Prostate gland (tissue), 2 donors: ENCODE data around the gene APC. TPM values are rescaled to one million over a fixed set of nuclear protein-coding genes. Genes with fewer than 3 reads are reported as not detected.

Experiments used
- DNase-seq: peaks from one replicate; pipeline ENCODE4 v3.0.0-alpha.2; 2019; ENCODE audit warnings: low spot score
- H3K27ac ChIP-seq, 2 donors: fragments of 200-600 bp; sonication (generic); 2 replicates each; pipeline ENCODE4 v1.5.1; 2017 to 2019
- H3K27me3 ChIP-seq: fragments of 200-600 bp; sonication (generic); replicated peaks from 2 replicates; pipeline ENCODE4 v1.5.1; 2019; ENCODE audit not compliant: insufficient read depth
- H3K36me3 ChIP-seq, 2 donors: fragments of 200-600 bp; sonication (generic); 1 replicate in 1 of 2; 2 replicates in 1 of 2; pipeline versions ENCODE4 v1.5.1 to v1.8.1; 2017 to 2019
- H3K4me1 ChIP-seq: fragments of 200-600 bp; sonication (generic); replicated peaks from 2 replicates; pipeline ENCODE4 v1.5.1; 2019
- H3K4me3 ChIP-seq, 2 donors: fragments of 200-600 bp; sonication (generic); 2 replicates each; pipeline ENCODE4 v1.5.1; 2017 to 2019
- H3K9me3 ChIP-seq: fragments of 200-600 bp; sonication (generic); 2 replicates; pipeline ENCODE4 v1.5.1; 2017
- POLR2A ChIP-seq: fragments of 450-650 bp; IDR thresholded peaks from one replicate; pipeline ENCODE4 v1.6.1; 2016; ENCODE audit warnings: antibody characterized with exemption, mild to moderate bottlenecking
- POLR2AphosphoS5 ChIP-seq: sonication (generic); formaldehyde crosslinking; IDR thresholded peaks from one replicate; pipeline ENCODE4 v1.6.1; 2017; ENCODE audit warnings: antibody characterized with exemption
- WGBS: methylation state at CpG from one replicate; pipeline ENCODE4 v1.1.5; 2018; 5-methylcytosine and 5-hydroxymethylcytosine counted together
- intact Hi-C: fragments of 100-400 bp; cut with DNase I; formaldehyde crosslinking; loops from one replicate; pipeline ENCODE4 v1.14.2; 2022
- total RNA-seq, 2 donors: library from RNA; depleted of rRNA; stranded (reverse); fragments of >200 nt; gene quantifications; one replicate each; pipeline ENCODE4 v1.1.0, GENCODE V29; 2016
- TF ChIP-seq, protein P1 (sequence below), 4 experiments: fragments of 200-600 bp in 2 of 4; fragments of 450-650 bp in 2 of 4; sonication (generic) in 2 of 4; IDR thresholded peaks; 1 replicate in 3 of 4; 2 replicates in 1 of 4; pipeline ENCODE4 v1.5.1; 2016 to 2019; ENCODE audit warnings: antibody characterized with exemption in 4 of 4, mild to moderate bottlenecking in 2 of 4, moderate library complexity in 2 of 4

The APC gene
- total RNA-seq, 2 donors from 2014 or later, result 37.6 to 84.1 TPM

DNA sequence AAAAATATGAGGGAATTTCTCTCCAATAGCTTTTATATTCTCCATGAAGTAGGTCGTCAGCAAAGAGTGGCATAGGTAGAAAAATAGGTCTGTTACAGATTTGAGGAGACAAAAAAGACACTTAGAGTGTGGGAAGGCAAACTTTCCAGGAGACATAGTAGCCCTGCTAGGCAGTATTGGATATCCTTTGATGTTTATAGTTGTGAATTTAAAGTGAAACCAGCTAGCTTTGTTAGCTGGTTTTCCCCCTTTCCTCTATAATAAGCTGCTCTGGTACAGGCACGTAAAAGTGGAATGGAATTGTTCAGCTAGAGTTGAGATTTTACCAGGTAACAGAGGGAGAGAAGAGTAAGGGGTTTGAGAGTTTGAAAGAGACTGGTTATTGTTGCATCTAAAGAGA lies 17.1 kb upstream of the APC start:
- H3K36me3 ChIP-seq, result no peaks in the 10 kb centered on the region
- no peak overlapping the region for H3K27ac ChIP-seq
- TF ChIP-seq POLR2AphosphoS5, result no peak
- TF ChIP-seq POLR2A, result no peak
- TF ChIP-seq, protein P1, sequence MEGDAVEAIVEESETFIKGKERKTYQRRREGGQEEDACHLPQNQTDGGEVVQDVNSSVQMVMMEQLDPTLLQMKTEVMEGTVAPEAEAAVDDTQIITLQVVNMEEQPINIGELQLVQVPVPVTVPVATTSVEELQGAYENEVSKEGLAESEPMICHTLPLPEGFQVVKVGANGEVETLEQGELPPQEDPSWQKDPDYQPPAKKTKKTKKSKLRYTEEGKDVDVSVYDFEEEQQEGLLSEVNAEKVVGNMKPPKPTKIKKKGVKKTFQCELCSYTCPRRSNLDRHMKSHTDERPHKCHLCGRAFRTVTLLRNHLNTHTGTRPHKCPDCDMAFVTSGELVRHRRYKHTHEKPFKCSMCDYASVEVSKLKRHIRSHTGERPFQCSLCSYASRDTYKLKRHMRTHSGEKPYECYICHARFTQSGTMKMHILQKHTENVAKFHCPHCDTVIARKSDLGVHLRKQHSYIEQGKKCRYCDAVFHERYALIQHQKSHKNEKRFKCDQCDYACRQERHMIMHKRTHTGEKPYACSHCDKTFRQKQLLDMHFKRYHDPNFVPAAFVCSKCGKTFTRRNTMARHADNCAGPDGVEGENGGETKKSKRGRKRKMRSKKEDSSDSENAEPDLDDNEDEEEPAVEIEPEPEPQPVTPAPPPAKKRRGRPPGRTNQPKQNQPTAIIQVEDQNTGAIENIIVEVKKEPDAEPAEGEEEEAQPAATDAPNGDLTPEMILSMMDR (IDR thresholded peaks at IDR 0.05), result no peak
- H3K4me1 ChIP-seq, result no peaks in the 10 kb centered on the region
- 84% methylated on average over 2 of the region's 2 CpGs for WGBS
- H3K4me3 ChIP-seq, result no peak overlapping the region
- intact Hi-C loops, result no loop called here
- no peaks in the 10 kb centered on the region for H3K27me3 ChIP-seq
- no peaks in the 10 kb centered on the region for H3K9me3 ChIP-seq
- no peak for DNase-seq

DNA sequence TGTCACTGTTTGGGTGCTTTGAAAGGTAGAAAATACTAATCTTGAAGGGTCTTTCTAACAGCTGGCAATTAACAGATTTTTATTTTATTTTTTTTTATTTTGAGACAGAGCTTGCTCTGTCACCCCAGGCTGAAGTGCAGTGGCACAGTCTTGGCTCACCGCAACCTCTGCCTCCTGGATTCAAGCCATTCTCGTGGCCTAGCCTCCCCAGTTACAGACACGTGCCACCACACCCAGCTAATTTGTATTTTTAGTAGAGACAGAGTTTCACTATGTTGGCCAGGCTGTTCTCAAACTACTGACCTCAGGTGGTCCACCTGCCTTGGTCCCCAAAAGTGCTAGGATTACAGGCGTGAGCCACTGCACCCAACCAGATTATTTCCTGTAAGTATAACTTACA lies 12.8 kb upstream of the APC start:
- H3K9me3 ChIP-seq, result no peaks in the 10 kb centered on the region
- no peak for DNase-seq
- TF ChIP-seq POLR2A (no peak), POLR2AphosphoS5 (no peak)
- TF ChIP-seq, protein P1 (IDR thresholded peaks at IDR 0.05), result no peak
- H3K27me3 ChIP-seq, result no peaks in the 10 kb centered on the region
- 93% methylated on average over 4 of the region's 4 CpGs for WGBS
- no peak overlapping the region for H3K27ac ChIP-seq
- H3K4me1 ChIP-seq, result no peaks in the 10 kb centered on the region
- no peak overlapping the region for H3K4me3 ChIP-seq
- intact Hi-C loops, result no loop called here
- H3K36me3 ChIP-seq, result no peaks in the 10 kb centered on the region

- Histone ChIP-seq H3K27ac (no peak overlapping the region), H3K27me3 (no peaks in the 10 kb centered on the region), H3K9me3 (no peaks in the 10 kb centered on the region), H3K36me3 (no peaks in the 10 kb centered on the region), H3K4me1 (no peaks in the 10 kb centered on the region), H3K4me3 (no peak overlapping the region)
- no peak for TF ChIP-seq POLR2AphosphoS5
- TF ChIP-seq, protein P1 (IDR thresholded peaks at IDR 0.05), result no peak
- TF ChIP-seq POLR2A, result no peak
- WGBS, result 93% methylated on average over 1 of the region's 1 CpG
- intact Hi-C loops, result no loop called here
- DNase-seq, result no peak
These were observed 8.1 kb upstream of the APC start for GRCh38 chr5:112729630-112730029.

DNA sequence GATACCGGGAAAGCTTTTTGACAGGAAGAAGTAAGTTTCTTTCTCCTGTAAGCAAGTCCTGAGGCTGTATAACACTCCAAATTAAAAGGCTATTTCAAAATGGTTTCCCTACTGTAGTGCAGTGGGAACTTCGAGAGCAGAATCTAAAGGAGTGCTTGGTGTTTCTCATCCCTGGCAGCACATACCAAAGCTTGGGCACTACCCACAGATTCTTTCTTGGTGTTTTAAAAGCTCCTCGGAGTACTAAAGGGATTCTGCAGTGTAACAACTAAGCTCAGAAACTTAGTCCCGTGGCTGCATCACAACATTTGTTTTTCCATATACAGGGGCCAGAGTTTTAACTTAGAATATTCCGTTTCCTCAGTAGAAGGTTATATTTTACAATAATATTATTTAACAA lies 5.6 kb upstream of the APC start:
- Histone ChIP-seq H3K4me3 (no peak overlapping the region), H3K9me3 (no peaks in the 10 kb centered on the region), H3K4me1 (no peaks in the 10 kb centered on the region), H3K36me3 (no peaks in the 10 kb centered on the region), H3K27ac (no peak overlapping the region), H3K27me3 (no peaks in the 10 kb centered on the region)
- intact Hi-C loops, result no loop called here
- TF ChIP-seq POLR2A (no peak), POLR2AphosphoS5 (no peak)
- no peak for DNase-seq
- WGBS, result 91% methylated on average over 5 of the region's 5 CpGs

DNA sequence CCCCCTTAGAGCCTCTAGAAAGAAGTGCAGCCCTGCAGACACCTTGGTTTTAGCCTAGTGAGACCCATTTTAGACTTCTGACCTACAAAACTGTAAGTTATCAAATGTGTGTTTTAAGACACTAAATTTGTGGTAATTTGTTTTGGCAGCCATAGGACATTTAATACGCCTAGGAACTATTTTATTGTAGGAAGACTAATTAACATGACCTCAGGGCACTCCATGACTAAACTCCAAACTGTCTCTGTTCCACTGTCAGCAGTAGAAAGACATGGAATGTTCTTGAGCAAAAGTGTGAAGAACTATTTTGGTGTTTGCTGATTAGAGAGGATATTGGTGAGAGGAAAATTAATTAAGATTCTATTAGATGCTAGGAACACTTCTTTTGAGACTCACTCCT lies 4.1 kb upstream of the APC start:
- H3K27ac ChIP-seq, result no peak overlapping the region
- intact Hi-C loops, result no loop called here
- DNase-seq, result no peak
- no peaks in the 10 kb centered on the region for H3K36me3 ChIP-seq
- 63% methylated on average over 1 of the region's 1 CpG for WGBS
- H3K4me3 ChIP-seq, result no peak overlapping the region
- TF ChIP-seq, protein P1 (IDR thresholded peaks at IDR 0.05), result no peak
- TF ChIP-seq POLR2A (no peak), POLR2AphosphoS5 (no peak)
- H3K4me1 ChIP-seq, result no peaks in the 10 kb centered on the region
- H3K27me3 ChIP-seq, result no peaks in the 10 kb centered on the region
- no peaks in the 10 kb centered on the region for H3K9me3 ChIP-seq
